HUES64 (cell line): Measurements from ENCODE around the gene RAB11FIP4.

ENCODE experiments used
- H3K27ac ChIP-seq: 2 replicates; pipeline ENCODE4 v1.7.0; 2013; ENCODE audit warnings: low read depth, low read length, inconsistent platforms
- H3K27me3 ChIP-seq: 2 replicates; pipeline ENCODE4 v1.6.1; 2013; ENCODE audit warnings: mild to moderate bottlenecking, low read length; ENCODE audit not compliant: insufficient read depth
- H3K36me3 ChIP-seq: 2 replicates; pipeline ENCODE4 v1.6.1; 2013; ENCODE audit warnings: mild to moderate bottlenecking, low read length; ENCODE audit not compliant: insufficient read depth
- H3K4me1 ChIP-seq: 2 replicates; pipeline ENCODE4 v1.6.1; 2013; ENCODE audit warnings: mild to moderate bottlenecking, low read length, moderate library complexity; ENCODE audit not compliant: insufficient read depth
- H3K4me3 ChIP-seq: 2 replicates; pipeline ENCODE4 v1.5.1; 2013; ENCODE audit warnings: mild to moderate bottlenecking, low read length, moderate library complexity
- H3K9ac ChIP-seq: 2 replicates; pipeline ENCODE4 v1.6.1; 2013; ENCODE audit warnings: mild to moderate bottlenecking, low read depth, low read length
- H3K9me3 ChIP-seq: 2 replicates; pipeline ENCODE4 v1.6.1; 2013; ENCODE audit warnings: low read depth, low read length; ENCODE audit not compliant: insufficient read depth
- WGBS: fragments of 150-250, 120-280 bp; methylation state at CpG from one replicate; pipeline ENCODE4 v1.1.7; 2013; ENCODE audit warnings: missing lambda C conversion rate; 5-methylcytosine and 5-hydroxymethylcytosine counted together

RAB11FIP4 gene

DNA sequence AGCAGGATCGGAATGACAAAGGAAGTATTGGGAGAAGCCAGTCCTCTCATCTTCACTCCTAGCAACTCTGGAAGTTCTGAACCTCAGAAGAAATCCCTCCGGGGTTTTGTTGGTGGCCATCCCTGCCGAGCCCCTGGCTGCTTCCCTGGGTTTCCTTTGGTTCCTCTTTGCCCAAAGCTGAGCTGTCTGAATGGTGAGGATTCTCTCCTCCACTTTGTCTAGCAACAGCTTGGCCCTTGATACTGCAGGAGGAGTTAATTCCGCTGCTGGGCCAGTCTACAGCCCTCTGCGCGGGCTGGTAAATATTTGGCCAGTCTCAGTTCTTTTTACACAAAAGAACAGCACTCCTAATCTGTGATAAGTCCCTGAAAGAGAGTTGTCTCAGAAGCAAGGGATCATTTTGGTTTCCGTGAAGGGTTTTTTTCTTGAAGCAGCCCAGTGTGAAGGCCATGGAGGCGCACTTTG lies 170.9 kb downstream of the RAB11FIP4 start:
- peaks cover 40% of the 10 kb centered on the region for H3K27me3 ChIP-seq
- no peaks in the 10 kb centered on the region for H3K9me3 ChIP-seq
- 86% methylated on average over 8 of the region's 8 CpGs for WGBS
- peaks cover 41% of the 10 kb centered on the region for H3K4me1 ChIP-seq
- no peak overlapping the region for H3K27ac ChIP-seq
- no peak overlapping the region for H3K4me3 ChIP-seq
- H3K36me3 ChIP-seq = no peaks in the 10 kb centered on the region
- no peak overlapping the region for H3K9ac ChIP-seq

GRCh38 chr17:31564291-31564690 lies 172.8 kb downstream of the RAB11FIP4 start:
- Histone ChIP-seq H3K4me3 (no peak overlapping the region), H3K36me3 (no peaks in the 10 kb centered on the region), H3K9me3 (no peaks in the 10 kb centered on the region), H3K4me1 (peaks cover 38% of the 10 kb centered on the region), H3K27ac (no peak overlapping the region), H3K27me3 (peaks cover 26% of the 10 kb centered on the region), H3K9ac (no peak overlapping the region)
- 92% methylated on average over 8 of the region's 8 CpGs for WGBS

DNA sequence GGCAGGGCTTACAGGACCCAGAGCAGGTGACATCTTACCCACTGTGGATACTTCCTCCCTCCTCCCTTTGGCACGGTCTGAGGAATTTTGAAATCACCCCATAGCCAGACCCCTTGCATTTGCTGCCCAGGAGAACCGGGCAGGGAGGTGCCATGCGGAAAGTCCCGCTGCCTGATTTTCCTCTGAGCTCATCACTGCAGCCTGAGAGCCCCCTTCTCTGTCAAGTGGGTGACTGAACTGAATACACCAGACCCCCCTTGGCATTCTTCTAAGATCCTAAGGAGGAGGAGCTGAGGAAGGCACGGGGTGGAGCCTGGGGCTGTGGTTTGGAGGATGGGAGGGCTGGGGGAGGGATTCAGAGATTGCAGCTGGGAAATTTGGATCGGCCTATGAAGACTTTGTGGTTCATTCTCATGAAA lies 173.4 kb downstream of the RAB11FIP4 start:
- no peaks in the 10 kb centered on the region for H3K36me3 ChIP-seq
- H3K27ac ChIP-seq = no peak overlapping the region
- WGBS = 55% methylated on average over 6 of the region's 6 CpGs
- peaks cover 20% of the 10 kb centered on the region for H3K27me3 ChIP-seq
- peaks cover 38% of the 10 kb centered on the region for H3K4me1 ChIP-seq
- H3K4me3 ChIP-seq = no peak overlapping the region
- H3K9me3 ChIP-seq = no peaks in the 10 kb centered on the region
- no peak overlapping the region for H3K9ac ChIP-seq

GRCh38 chr17:31565652-31566051 lies 174.2 kb downstream of the RAB11FIP4 start:
- no peak overlapping the region for H3K9ac ChIP-seq

DNA sequence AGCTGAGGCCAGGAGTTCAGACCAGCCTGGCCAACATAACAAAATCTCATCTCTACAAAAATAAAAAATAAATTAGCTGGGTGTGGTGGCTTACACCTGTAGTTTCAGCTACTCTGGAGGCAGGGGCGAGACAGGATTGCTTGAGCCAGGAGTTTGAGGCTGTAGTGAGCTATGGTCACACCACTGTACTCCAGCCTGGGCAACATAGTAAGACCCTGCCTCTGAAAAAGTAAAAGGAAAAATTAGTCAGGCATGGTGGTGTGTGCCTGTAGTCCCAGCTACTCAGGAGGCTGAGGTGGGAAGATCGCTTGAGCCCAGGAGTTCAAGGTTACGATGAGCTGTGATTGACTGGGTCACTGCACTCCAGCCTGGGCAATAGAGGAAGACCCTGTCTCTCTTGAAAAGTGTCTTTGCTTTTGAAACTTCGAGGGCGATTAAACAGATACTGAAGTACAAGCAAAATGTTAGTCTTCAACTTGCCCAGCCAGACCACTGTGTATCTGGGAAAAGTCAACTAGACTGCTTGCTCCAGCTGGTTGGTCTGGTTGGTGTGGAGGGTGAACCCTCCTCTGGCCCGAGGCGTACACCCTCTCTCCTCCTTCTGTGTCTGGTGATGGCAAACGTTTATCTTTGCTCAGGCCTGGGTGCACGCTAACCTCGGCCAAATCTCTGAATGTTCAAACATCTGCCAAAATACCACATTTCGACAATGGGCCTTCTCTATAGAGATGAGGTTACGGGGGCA lies 174.9 kb downstream of the RAB11FIP4 start:
- no peak overlapping the region for H3K27ac ChIP-seq
- no peaks in the 10 kb centered on the region for H3K9me3 ChIP-seq
- H3K4me3 ChIP-seq = no peak overlapping the region
- H3K27me3 ChIP-seq = peaks cover 5% of the 10 kb centered on the region; the same call in 1 of the 2 replicates
- H3K9ac ChIP-seq = no peak overlapping the region
- no peaks in the 10 kb centered on the region for H3K36me3 ChIP-seq
- H3K4me1 ChIP-seq = peaks cover 27% of the 10 kb centered on the region
- WGBS = 97% methylated on average over 11 of the region's 12 CpGs

More at GRCh38 chr17:31565652-31566051, 174.2 kb downstream of the RAB11FIP4 start:
- peaks cover 12% of the 10 kb centered on the region for H3K27me3 ChIP-seq
- H3K9me3 ChIP-seq = no peaks in the 10 kb centered on the region
- no peak overlapping the region for H3K4me3 ChIP-seq
- peaks cover 34% of the 10 kb centered on the region for H3K4me1 ChIP-seq
- H3K27ac ChIP-seq = no peak overlapping the region
- WGBS = 93% methylated on average over 9 of the region's 9 CpGs
- H3K36me3 ChIP-seq = no peaks in the 10 kb centered on the region

GRCh38 chr17:31566992-31567373 lies 175.5 kb downstream of the RAB11FIP4 start:
- Histone ChIP-seq H3K4me3 (no peak overlapping the region), H3K27ac (no peak overlapping the region), H3K4me1 (peaks cover 21% of the 10 kb centered on the region), H3K9ac (no peak overlapping the region), H3K9me3 (no peaks in the 10 kb centered on the region), H3K36me3 (no peaks in the 10 kb centered on the region), H3K27me3 (no peaks in the 10 kb centered on the region)
- 96% methylated on average over 6 of the region's 6 CpGs for WGBS

DNA sequence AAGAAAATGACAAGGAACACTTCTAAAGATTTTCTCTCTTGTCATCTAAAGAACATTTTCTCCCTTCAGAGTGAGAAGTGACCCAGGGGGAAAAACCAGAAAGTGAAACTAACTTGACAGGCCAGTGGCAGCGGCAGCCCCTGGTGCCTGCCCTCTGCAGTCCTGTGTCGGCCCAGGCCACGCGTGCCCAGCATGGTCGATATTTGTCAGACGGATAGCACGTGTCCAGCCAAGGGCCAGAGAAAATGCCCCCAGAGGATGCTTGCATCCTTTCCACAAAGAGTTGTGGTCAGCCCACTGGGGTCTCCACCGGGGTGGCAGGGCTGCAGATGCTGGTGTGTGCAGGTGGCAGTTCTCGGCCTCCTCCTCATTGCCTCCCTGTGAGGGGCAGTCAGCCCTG lies 176.6 kb downstream of the RAB11FIP4 start:
- Histone ChIP-seq H3K9me3 (no peaks in the 10 kb centered on the region), H3K27ac (no peak overlapping the region), H3K36me3 (no peaks in the 10 kb centered on the region), H3K4me1 (peaks cover 14% of the 10 kb centered on the region), H3K27me3 (no peaks in the 10 kb centered on the region), H3K9ac (no peak overlapping the region), H3K4me3 (no peak overlapping the region)
- 95% methylated on average over 9 of the region's 9 CpGs for WGBS

DNA sequence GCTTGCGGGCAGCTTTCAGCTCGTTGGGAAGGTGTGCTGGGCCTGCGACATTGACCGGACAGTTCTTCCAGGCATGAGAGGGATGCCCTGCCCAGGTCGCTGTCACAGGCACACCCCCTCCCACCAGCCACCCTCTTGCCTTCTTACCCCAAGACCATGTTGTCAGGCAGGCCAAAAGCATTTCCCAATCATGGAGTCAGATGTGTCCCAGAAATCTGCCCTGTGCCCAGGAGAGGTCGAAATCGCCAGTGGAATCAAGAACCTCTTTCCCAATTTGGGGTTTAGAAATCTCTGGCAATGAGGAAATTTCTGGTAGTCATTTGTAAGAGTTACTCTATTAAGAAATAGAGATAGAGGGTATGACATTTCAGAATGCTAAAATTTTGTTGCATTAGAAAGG lies 177.1 kb downstream of the RAB11FIP4 start:
- no peak overlapping the region for H3K4me3 ChIP-seq

GRCh38 chr17:31570231-31570630 lies 178.8 kb downstream of the RAB11FIP4 start:
- Histone ChIP-seq H3K27ac (no peak overlapping the region), H3K4me1 (peaks cover 3% of the 10 kb centered on the region), H3K36me3 (no peaks in the 10 kb centered on the region), H3K9ac (no peak overlapping the region), H3K9me3 (no peaks in the 10 kb centered on the region), H3K4me3 (no peak overlapping the region), H3K27me3 (no peaks in the 10 kb centered on the region)
- 95% methylated on average over 6 of the region's 6 CpGs for WGBS

More for the DNA sequence above, 177.1 kb downstream of the RAB11FIP4 start:
- H3K9me3 ChIP-seq = no peaks in the 10 kb centered on the region
- no peaks in the 10 kb centered on the region for H3K36me3 ChIP-seq
- no peak overlapping the region for H3K9ac ChIP-seq
- 96% methylated on average over 7 of the region's 7 CpGs for WGBS
- H3K27ac ChIP-seq = no peak overlapping the region
- H3K4me1 ChIP-seq = peaks cover 14% of the 10 kb centered on the region
- H3K27me3 ChIP-seq = no peaks in the 10 kb centered on the region

DNA sequence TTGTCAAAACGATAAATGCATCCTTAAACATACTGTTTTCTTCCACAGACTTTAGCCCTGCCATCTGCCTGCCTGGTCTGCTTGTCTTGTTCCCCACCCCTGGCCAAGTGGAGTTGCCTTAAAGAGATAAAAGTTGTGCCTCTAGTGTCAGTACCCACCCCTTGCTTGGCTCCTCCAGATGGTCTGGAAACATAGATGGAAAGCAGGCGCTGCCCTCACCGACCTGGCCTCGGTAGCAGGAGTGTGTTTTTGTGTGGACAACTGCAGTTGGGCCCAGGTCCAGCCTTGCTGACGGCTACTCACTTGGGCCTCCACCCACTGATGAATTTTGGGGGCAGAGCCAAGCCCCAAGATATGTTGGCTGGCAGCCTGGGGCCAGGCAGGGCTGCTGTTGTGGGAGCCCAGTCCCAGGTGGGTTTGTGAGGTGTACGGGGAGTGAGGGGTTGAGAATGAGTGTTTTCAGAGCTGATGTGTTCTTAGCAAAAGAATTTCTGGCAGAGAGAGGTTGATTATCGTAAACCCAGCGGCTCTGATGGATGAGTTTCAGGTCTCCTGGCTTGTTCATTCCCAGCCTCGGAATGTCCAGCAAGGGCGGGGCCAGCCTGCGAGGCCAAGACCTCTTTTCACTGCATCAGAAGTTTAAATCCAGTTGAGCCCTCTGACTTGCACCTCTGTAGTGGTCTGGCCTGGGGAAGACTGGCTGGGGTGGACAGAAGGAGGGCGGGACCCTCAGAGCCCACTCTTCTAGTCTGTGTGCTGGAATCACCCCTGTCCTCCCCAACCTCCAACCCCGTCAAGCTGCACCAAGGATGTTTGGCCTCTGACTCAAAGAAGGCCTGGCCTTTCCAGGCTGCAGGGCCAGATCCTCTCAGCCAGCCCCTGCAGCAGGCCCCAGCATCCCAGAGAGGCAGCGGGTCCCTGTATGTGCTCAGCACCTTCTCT lies 179.7 kb downstream of the RAB11FIP4 start:
- Histone ChIP-seq H3K4me3 (no peak overlapping the region), H3K27ac (no peak overlapping the region), H3K36me3 (no peaks in the 10 kb centered on the region), H3K27me3 (no peaks in the 10 kb centered on the region), H3K9me3 (no peaks in the 10 kb centered on the region), H3K9ac (no peak overlapping the region), H3K4me1 (no peaks in the 10 kb centered on the region)
- WGBS = 92% methylated on average over 14 of the region's 14 CpGs

- Histone ChIP-seq H3K27me3 (no peaks in the 10 kb centered on the region), H3K27ac (no peak overlapping the region), H3K9me3 (no peaks in the 10 kb centered on the region), H3K4me1 (no peaks in the 10 kb centered on the region), H3K4me3 (no peak overlapping the region), H3K36me3 (no peaks in the 10 kb centered on the region), H3K9ac (no peak overlapping the region)
- 93% methylated on average over 7 of the region's 7 CpGs for WGBS
Observed at GRCh38 chr17:31572341-31572740, 180.9 kb downstream of the RAB11FIP4 start.
